Memory B cell (primary cell): ENCODE results near the gene TTLL5.
"Not testable (repeated sequence)": the region's sequence is repeated elsewhere in the genome, so short reads cannot be mapped to it uniquely, and the experiment has no call there.

Experiments used
- ATAC-seq: fragments of 150-1000 bp; cut with Tn5 transposase; 2 replicates; pipeline ENCODE4 v1.10.0; 2021; ENCODE audit warnings: low read depth, mild to moderate bottlenecking, moderate library complexity
- DNase-seq, 2 donors: peaks; one replicate each; pipeline ENCODE4 v3.0.0; 2022; ENCODE audit warnings: low spot score in 2 of 2
- H3K27ac Mint-ChIP-seq: one replicate; pipeline ENCODE4 v1.8.0; 2022; ENCODE audit warnings: mild to moderate bottlenecking, moderate library complexity, mixed read lengths
- H3K27me3 Mint-ChIP-seq: one replicate; pipeline ENCODE4 v1.8.0; 2022; ENCODE audit warnings: mixed read lengths
- H3K36me3 Mint-ChIP-seq: one replicate; pipeline ENCODE4 v1.8.0; 2022; ENCODE audit warnings: mild to moderate bottlenecking, mixed read lengths
- H3K4me1 Mint-ChIP-seq: one replicate; pipeline ENCODE4 v1.8.0; 2022; ENCODE audit warnings: mixed read lengths
- H3K4me3 Mint-ChIP-seq: one replicate; pipeline ENCODE4 v1.8.0; 2022; ENCODE audit warnings: mild to moderate bottlenecking, moderate library complexity, mixed read lengths
- H3K9me3 Mint-ChIP-seq: one replicate; pipeline ENCODE4 v1.8.0; 2022; ENCODE audit warnings: mixed read lengths

Gene TTLL5

GRCh38 chr14:75917322-75917945 is 256.4 kb downstream of the TTLL5 start:
- H3K4me1 Mint-ChIP-seq: peaks cover 2% of the 10 kb centered on the region
- DNase-seq: no peak

GRCh38 chr14:75917946-75918335 is 256.9 kb downstream of the TTLL5 start:
- DNase-seq: no peak
- ATAC-seq: no peak
- peaks cover 8% of the 10 kb centered on the region for H3K36me3 Mint-ChIP-seq
- no peak overlapping the region for H3K27ac Mint-ChIP-seq
- no peaks in the 10 kb centered on the region for H3K27me3 Mint-ChIP-seq
- H3K4me3 Mint-ChIP-seq: no peak overlapping the region
- H3K9me3 Mint-ChIP-seq: peaks cover 2% of the 10 kb centered on the region
- H3K4me1 Mint-ChIP-seq: peaks cover 2% of the 10 kb centered on the region

More at GRCh38 chr14:75917322-75917945, 256.4 kb downstream of the TTLL5 start:
- no peaks in the 10 kb centered on the region for H3K27me3 Mint-ChIP-seq
- ATAC-seq: no peak
- peaks cover 7% of the 10 kb centered on the region for H3K36me3 Mint-ChIP-seq
- peaks cover 2% of the 10 kb centered on the region for H3K9me3 Mint-ChIP-seq
- H3K27ac Mint-ChIP-seq: no peak overlapping the region
- no peak overlapping the region for H3K4me3 Mint-ChIP-seq

GRCh38 chr14:75920421-75920820 is 259.4 kb downstream of the TTLL5 start:
- H3K36me3 Mint-ChIP-seq: peaks cover 10% of the 10 kb centered on the region
- H3K4me1 Mint-ChIP-seq: not testable (repeated sequence)

GRCh38 chr14:75925141-75925840 is 264.2 kb downstream of the TTLL5 start:
- not testable (repeated sequence) for H3K27me3 Mint-ChIP-seq

More at GRCh38 chr14:75920421-75920820, 259.4 kb downstream of the TTLL5 start:
- H3K27me3 Mint-ChIP-seq, ATAC-seq, H3K4me3 Mint-ChIP-seq, DNase-seq, H3K9me3 Mint-ChIP-seq, H3K27ac Mint-ChIP-seq: not testable (repeated sequence)

GRCh38 chr14:75926431-75927115 is 265.5 kb downstream of the TTLL5 start:
- H3K9me3 Mint-ChIP-seq: no peaks in the 10 kb centered on the region
- H3K27me3 Mint-ChIP-seq: no peaks in the 10 kb centered on the region
- H3K4me1 Mint-ChIP-seq: peaks cover 2% of the 10 kb centered on the region
- no peak overlapping the region for H3K27ac Mint-ChIP-seq
- no peak overlapping the region for H3K4me3 Mint-ChIP-seq
- ATAC-seq (no peak), DNase-seq (no peak)
- H3K36me3 Mint-ChIP-seq: peaks cover 8% of the 10 kb centered on the region

More at GRCh38 chr14:75925141-75925840, 264.2 kb downstream of the TTLL5 start:
- not testable (repeated sequence) for DNase-seq, H3K9me3 Mint-ChIP-seq, H3K27ac Mint-ChIP-seq, H3K4me1 Mint-ChIP-seq, H3K4me3 Mint-ChIP-seq, ATAC-seq
- H3K36me3 Mint-ChIP-seq: peaks cover 10% of the 10 kb centered on the region

GRCh38 chr14:75927564-75928087 is 266.6 kb downstream of the TTLL5 start:
- Mint-ChIP-seq H3K36me3 (peaks cover 5% of the 10 kb centered on the region), H3K27ac (no peak overlapping the region), H3K9me3 (no peaks in the 10 kb centered on the region)

GRCh38 chr14:75928690-75929181 is 267.7 kb downstream of the TTLL5 start:
- H3K27me3 Mint-ChIP-seq: no peaks in the 10 kb centered on the region
- peaks cover 2% of the 10 kb centered on the region for H3K36me3 Mint-ChIP-seq
- H3K4me1 Mint-ChIP-seq: no peaks in the 10 kb centered on the region
- no peak overlapping the region for H3K4me3 Mint-ChIP-seq
- no peak overlapping the region for H3K27ac Mint-ChIP-seq
- ATAC-seq (no peak), DNase-seq (no peak)
- H3K9me3 Mint-ChIP-seq: no peaks in the 10 kb centered on the region

More at GRCh38 chr14:75927564-75928087, 266.6 kb downstream of the TTLL5 start:
- DNase-seq (no peak), ATAC-seq (no peak)
- H3K27me3 Mint-ChIP-seq: no peaks in the 10 kb centered on the region
- no peaks in the 10 kb centered on the region for H3K4me1 Mint-ChIP-seq
- H3K4me3 Mint-ChIP-seq: no peak overlapping the region

GRCh38 chr14:75933712-75934296 is 272.8 kb downstream of the TTLL5 start:
- Mint-ChIP-seq H3K4me3 (no peak overlapping the region), H3K36me3 (peaks cover 9% of the 10 kb centered on the region), H3K27ac (no peak overlapping the region), H3K27me3 (no peaks in the 10 kb centered on the region), H3K9me3 (no peaks in the 10 kb centered on the region), H3K4me1 (peaks cover 8% of the 10 kb centered on the region)
- ATAC-seq (no peak), DNase-seq (no peak)

GRCh38 chr14:75934998-75935628 is 274.1 kb downstream of the TTLL5 start:
- H3K27ac Mint-ChIP-seq: no peak overlapping the region
- peaks cover 9% of the 10 kb centered on the region for H3K36me3 Mint-ChIP-seq
- H3K9me3 Mint-ChIP-seq: no peaks in the 10 kb centered on the region
- DNase-seq (no peak), ATAC-seq (no peak)
- H3K4me3 Mint-ChIP-seq: no peak overlapping the region
- peaks cover 8% of the 10 kb centered on the region for H3K4me1 Mint-ChIP-seq
- H3K27me3 Mint-ChIP-seq: no peaks in the 10 kb centered on the region

- H3K9me3 Mint-ChIP-seq: no peaks in the 10 kb centered on the region
- no peak for ATAC-seq
- no peak overlapping the region for H3K27ac Mint-ChIP-seq
- H3K4me3 Mint-ChIP-seq: no peak overlapping the region
- peaks cover 6% of the 10 kb centered on the region for H3K36me3 Mint-ChIP-seq
- no peaks in the 10 kb centered on the region for H3K27me3 Mint-ChIP-seq
- H3K4me1 Mint-ChIP-seq: peaks cover 8% of the 10 kb centered on the region
- DNase-seq: no peak
Observed at GRCh38 chr14:75939200-75939599, 278.2 kb downstream of the TTLL5 start.

GRCh38 chr14:75941030-75941429 is 280.0 kb downstream of the TTLL5 start:
- no peaks in the 10 kb centered on the region for H3K4me1 Mint-ChIP-seq
- H3K36me3 Mint-ChIP-seq: peaks cover 6% of the 10 kb centered on the region
- no peaks in the 10 kb centered on the region for H3K27me3 Mint-ChIP-seq
- DNase-seq (no peak), ATAC-seq (no peak)
- H3K27ac Mint-ChIP-seq: no peak overlapping the region
- no peaks in the 10 kb centered on the region for H3K9me3 Mint-ChIP-seq
- no peak overlapping the region for H3K4me3 Mint-ChIP-seq

GRCh38 chr14:75944607-75945241 is 283.7 kb downstream of the TTLL5 start:
- Mint-ChIP-seq H3K9me3 (no peaks in the 10 kb centered on the region), H3K36me3 (no peaks in the 10 kb centered on the region), H3K27me3 (no peaks in the 10 kb centered on the region), H3K4me3 (no peak overlapping the region), H3K27ac (no peak overlapping the region), H3K4me1 (no peaks in the 10 kb centered on the region)
- DNase-seq: no peak
- ATAC-seq: no peak

- no peak for ATAC-seq
- no peak for DNase-seq
- no peaks in the 10 kb centered on the region for H3K9me3 Mint-ChIP-seq
- no peaks in the 10 kb centered on the region for H3K27me3 Mint-ChIP-seq
- H3K4me3 Mint-ChIP-seq: no peak overlapping the region
- H3K27ac Mint-ChIP-seq: no peak overlapping the region
- H3K4me1 Mint-ChIP-seq: no peaks in the 10 kb centered on the region
- peaks cover 1% of the 10 kb centered on the region for H3K36me3 Mint-ChIP-seq
Observed at GRCh38 chr14:75946785-75947184, 285.7 kb downstream of the TTLL5 start.
